NCI-H226 (cell line): ENCODE data around the gene EXOC6B.

Experiments used
- DNase-seq: peaks from one replicate; pipeline ENCODE4 v3.0.0-alpha.2; 2015

Gene EXOC6B

GRCh38 chr2:72828840-72829507, 3.1 kb upstream of the EXOC6B start:
- DNase-seq: peak; percentile 90

- DNase-seq: peak; percentile 92
These were observed 2.3 kb upstream of the EXOC6B start for GRCh38 chr2:72827966-72828646.

- no peak for DNase-seq
These were observed 1.7 kb upstream of the EXOC6B start for GRCh38 chr2:72827487-72827886.

- DNase-seq: no peak
These were observed 284 bp upstream of the EXOC6B start for GRCh38 chr2:72826156-72826477.

- peak; percentile 70 for DNase-seq
These were observed 1.5 kb downstream of the EXOC6B start for GRCh38 chr2:72824224-72824842.

- DNase-seq: no peak
These were observed 3.0 kb downstream of the EXOC6B start for GRCh38 chr2:72822794-72823193.

GRCh38 chr2:72821983-72822382, 3.9 kb downstream of the EXOC6B start:
- DNase-seq: no peak

- no peak for DNase-seq
These were observed 4.7 kb downstream of the EXOC6B start for GRCh38 chr2:72821118-72821517.

- no peak for DNase-seq
These were observed 6.3 kb downstream of the EXOC6B start for GRCh38 chr2:72819501-72819900.

GRCh38 chr2:72815655-72816278, 10.1 kb downstream of the EXOC6B start:
- DNase-seq: peak; percentile 59

GRCh38 chr2:72813841-72814240, 12.0 kb downstream of the EXOC6B start:
- no peak for DNase-seq

GRCh38 chr2:72810165-72810564, 15.7 kb downstream of the EXOC6B start:
- DNase-seq: no peak

- no peak for DNase-seq
These were observed 16.7 kb downstream of the EXOC6B start for GRCh38 chr2:72809095-72809494.

GRCh38 chr2:72806280-72806945, 19.4 kb downstream of the EXOC6B start:
- no peak for DNase-seq

GRCh38 chr2:72803626-72804320, 22.1 kb downstream of the EXOC6B start:
- DNase-seq: no peak

GRCh38 chr2:72803151-72803550, 22.7 kb downstream of the EXOC6B start:
- DNase-seq: no peak

GRCh38 chr2:72800492-72800891, 25.3 kb downstream of the EXOC6B start:
- DNase-seq: no peak

- no peak for DNase-seq
These were observed 28.1 kb downstream of the EXOC6B start for GRCh38 chr2:72797740-72798139.

GRCh38 chr2:72796766-72797165, 29.1 kb downstream of the EXOC6B start:
- DNase-seq: no peak

GRCh38 chr2:72794572-72794971, 31.3 kb downstream of the EXOC6B start:
- DNase-seq: no peak

- no peak for DNase-seq
These were observed 31.9 kb downstream of the EXOC6B start for GRCh38 chr2:72793798-72794440.

- DNase-seq: no peak
These were observed 36.6 kb downstream of the EXOC6B start for GRCh38 chr2:72789241-72789640.
